ENCODE measurements around the gene KIF9.

The KIF9 gene

GRCh38 chr3:47243419-47244147 is 39.0 kb downstream of the KIF9 start:
- DNase-seq (ENCODE audit: low spot score): no peak
- peak; percentile 21 for TF ChIP-seq CTCF (IDR thresholded peaks at IDR 0.05; ENCODE audit: extremely low read depth, insufficient read depth, missing control alignments)

GRCh38 chr3:47239929-47240328 is 42.7 kb downstream of the KIF9 start:
- no peak for TF ChIP-seq CTCF (IDR thresholded peaks at IDR 0.05; ENCODE audit: extremely low read depth, insufficient read depth, missing control alignments)
- in situ Hi-C loops (cut with MboI; ENCODE audit: low pct_unique_long_range_greater_than_20kb, low sequenced_read_pairs, unreplicated experiment): no loop called here
- DNase-seq (ENCODE audit: low spot score): no peak

More at GRCh38 chr3:47243419-47244147, 39.0 kb downstream of the KIF9 start:
- in situ Hi-C loops (cut with MboI; ENCODE audit: low pct_unique_long_range_greater_than_20kb, low sequenced_read_pairs, unreplicated experiment): no loop called here

GRCh38 chr3:47238017-47238416 is 44.6 kb downstream of the KIF9 start:
- in situ Hi-C loops (cut with MboI; ENCODE audit: low pct_unique_long_range_greater_than_20kb, low sequenced_read_pairs, unreplicated experiment): no loop called here
- TF ChIP-seq CTCF (IDR thresholded peaks at IDR 0.05; ENCODE audit: extremely low read depth, insufficient read depth, missing control alignments): no peak
- no peak for DNase-seq (ENCODE audit: low spot score)

- DNase-seq (ENCODE audit: low spot score): no peak
- in situ Hi-C loops (cut with MboI; ENCODE audit: low pct_unique_long_range_greater_than_20kb, low sequenced_read_pairs, unreplicated experiment): no loop called here
- no peak for TF ChIP-seq CTCF (IDR thresholded peaks at IDR 0.05; ENCODE audit: extremely low read depth, insufficient read depth, missing control alignments)
Measured at GRCh38 chr3:47228088-47228487, 54.5 kb downstream of the KIF9 start.

- in situ Hi-C loops (cut with MboI; ENCODE audit: low pct_unique_long_range_greater_than_20kb, low sequenced_read_pairs, unreplicated experiment): no loop called here
- TF ChIP-seq CTCF (IDR thresholded peaks at IDR 0.05; ENCODE audit: extremely low read depth, insufficient read depth, missing control alignments): no peak
- DNase-seq (ENCODE audit: low spot score): no peak
Measured at GRCh38 chr3:47227678-47228077, 54.9 kb downstream of the KIF9 start.

- DNase-seq (ENCODE audit: low spot score): peak; percentile 53
- in situ Hi-C loops (cut with MboI; ENCODE audit: low pct_unique_long_range_greater_than_20kb, low sequenced_read_pairs, unreplicated experiment): no loop called here
- no peak for TF ChIP-seq CTCF (IDR thresholded peaks at IDR 0.05; ENCODE audit: extremely low read depth, insufficient read depth, missing control alignments)
Measured at GRCh38 chr3:47225310-47225906, 57.2 kb downstream of the KIF9 start.

Data from GM13977 (cell line).